Measurements from ENCODE around the gene SGCG.
"Not testable (repeated sequence)": the region's sequence is repeated elsewhere in the genome, so short reads cannot be mapped to it uniquely, and the experiment has no call there.

Gene SGCG, protein sequence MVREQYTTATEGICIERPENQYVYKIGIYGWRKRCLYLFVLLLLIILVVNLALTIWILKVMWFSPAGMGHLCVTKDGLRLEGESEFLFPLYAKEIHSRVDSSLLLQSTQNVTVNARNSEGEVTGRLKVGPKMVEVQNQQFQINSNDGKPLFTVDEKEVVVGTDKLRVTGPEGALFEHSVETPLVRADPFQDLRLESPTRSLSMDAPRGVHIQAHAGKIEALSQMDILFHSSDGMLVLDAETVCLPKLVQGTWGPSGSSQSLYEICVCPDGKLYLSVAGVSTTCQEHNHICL

GRCh38 chr13:23180711-23181110, at the start of gene SGCG:
Gene SGCG, plus strand, starts transcription at chr13:23180979. Its CDS starts 22,716 bp downstream, at chr13:23203695.
- DNase-seq (ENCODE audit: low read depth): no peak

DNA sequence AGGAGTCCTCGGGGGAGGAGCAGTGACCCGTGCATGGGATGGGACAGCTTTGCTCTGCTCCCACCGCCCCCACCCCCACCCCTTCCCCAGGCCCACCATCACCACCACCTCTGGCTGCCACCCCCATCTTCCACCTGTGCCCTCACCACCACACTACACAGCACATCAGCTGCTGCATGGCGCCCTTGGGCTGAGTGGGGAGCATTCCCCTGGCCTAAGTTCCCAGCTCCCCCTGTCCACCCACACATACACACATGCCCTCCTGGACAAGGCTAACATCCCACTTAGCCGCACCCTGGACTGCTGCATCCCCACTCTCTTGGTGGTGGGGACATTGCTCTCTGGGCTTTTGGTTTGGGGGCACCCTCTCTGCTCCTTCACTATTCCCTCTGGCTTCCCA, 46.2 kb upstream of the SGCG start:
- DNase-seq (ENCODE audit: low read depth): no peak

- no peak for DNase-seq (ENCODE audit: low read depth)
Measured at GRCh38 chr13:23140492-23140891, 40.3 kb upstream of the SGCG start.

DNA sequence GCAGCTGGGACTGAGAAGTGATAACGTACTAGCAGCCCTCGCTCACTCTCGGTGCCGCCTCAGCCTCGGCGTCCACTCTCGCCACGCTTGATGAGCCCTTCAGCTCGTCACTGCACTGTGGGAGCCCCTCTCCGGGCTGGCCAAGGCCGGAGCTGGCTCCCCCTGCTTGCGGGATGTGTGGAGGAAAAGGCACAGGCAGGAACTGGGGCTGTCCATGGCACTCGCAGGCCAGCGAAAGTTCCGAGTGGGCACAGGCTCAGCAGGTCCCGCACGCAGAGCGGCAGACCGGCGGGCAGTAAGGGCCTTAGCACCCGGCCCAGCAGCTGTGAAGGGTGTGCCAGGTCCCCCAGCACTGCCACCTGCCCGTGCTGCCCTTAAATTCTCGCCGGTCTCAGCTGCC, 38.8 kb upstream of the SGCG start:
- DNase-seq (ENCODE audit: low read depth): no peak

DNA sequence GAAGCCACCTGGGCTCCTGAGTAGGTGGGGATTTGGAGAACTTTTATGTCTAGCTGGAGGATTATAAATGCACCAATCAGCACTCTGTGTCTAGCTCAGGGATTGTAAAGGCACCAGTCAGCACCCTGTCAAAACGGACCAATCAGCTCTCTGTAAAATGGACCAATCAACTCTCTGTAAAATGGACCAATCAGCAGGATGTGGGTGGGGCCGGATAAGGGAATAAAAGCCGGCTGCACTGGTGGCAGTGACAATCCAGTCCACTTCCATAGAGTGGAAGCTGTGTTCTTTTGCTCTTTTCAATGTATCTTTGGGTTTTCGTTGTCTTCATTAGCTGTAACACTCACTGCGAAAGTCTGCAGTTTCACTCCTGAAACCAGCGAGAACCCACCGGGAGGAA, 38.2 kb upstream of the SGCG start:
- DNase-seq (ENCODE audit: low read depth): not testable (repeated sequence)

DNA sequence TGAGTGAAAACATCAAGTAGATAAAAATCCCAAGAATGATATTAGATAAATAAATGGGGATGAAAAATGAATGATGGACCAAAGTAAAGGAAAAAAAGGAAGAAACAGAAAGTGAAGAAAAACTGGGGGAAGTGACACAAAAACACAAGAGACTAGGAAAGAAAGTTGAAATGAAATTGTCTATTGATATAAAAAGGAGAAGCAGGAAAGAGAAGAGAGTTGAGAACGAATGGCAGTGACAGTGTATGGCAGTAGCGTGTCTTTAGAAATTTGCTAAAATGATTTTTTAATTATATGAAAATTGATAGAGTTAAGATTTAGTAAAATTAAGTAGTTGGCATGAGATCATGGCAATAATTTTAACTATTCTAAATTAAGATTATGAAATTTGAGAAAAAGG, 36.3 kb upstream of the SGCG start:
- no peak for DNase-seq (ENCODE audit: low read depth)

- no peak for DNase-seq (ENCODE audit: low read depth)
Measured at GRCh38 chr13:23146006-23146405, 34.8 kb upstream of the SGCG start.

DNA sequence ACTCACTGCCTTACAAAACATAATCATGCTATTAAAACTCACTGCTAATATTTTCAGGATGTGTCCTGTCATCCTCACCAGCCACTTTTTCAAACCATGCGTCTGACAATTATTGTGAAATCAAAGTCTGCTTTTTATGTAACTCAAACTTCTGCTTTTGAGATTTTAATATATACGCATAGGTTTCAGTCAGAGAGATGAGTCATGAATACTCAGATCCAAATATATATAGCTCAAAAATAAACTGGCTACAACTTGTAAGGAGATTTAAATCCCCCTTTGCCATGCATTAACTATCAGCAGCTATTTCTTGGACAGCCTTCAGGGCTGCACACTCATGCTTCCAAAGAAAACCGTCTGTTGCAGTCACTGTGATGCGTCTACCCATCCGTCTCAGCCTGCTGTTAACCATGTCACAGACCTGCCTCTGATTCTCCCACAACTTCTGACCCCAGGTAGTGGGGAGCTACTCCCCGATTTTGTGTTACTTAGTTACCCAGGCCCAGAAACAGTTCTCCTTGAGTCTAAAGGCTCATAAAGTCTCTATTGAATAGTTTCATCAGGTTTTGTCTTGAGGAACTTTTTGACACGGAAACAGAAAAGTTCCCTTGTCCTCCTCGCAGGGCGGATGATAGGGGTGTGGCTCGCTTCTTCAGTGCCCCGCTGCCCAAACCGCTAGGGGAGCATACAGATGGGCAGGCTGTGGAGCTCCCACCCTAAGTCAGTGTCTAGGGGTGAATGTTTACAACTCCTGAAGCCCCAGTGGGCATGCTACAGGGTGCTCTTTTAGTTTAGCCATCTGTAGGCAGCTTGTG, 33.8 kb upstream of the SGCG start:
- no peak for DNase-seq (ENCODE audit: low read depth)

- no peak for DNase-seq (ENCODE audit: low read depth)
Measured at GRCh38 chr13:23147827-23148226, 33.0 kb upstream of the SGCG start.

- no peak for DNase-seq (ENCODE audit: low read depth)
Measured at GRCh38 chr13:23157781-23158180, 23.0 kb upstream of the SGCG start.

- no peak for DNase-seq (ENCODE audit: low read depth)
Measured at GRCh38 chr13:23159205-23159759, 21.5 kb upstream of the SGCG start.

- DNase-seq (ENCODE audit: low read depth): no peak
Measured at GRCh38 chr13:23159760-23160637, 20.8 kb upstream of the SGCG start.

DNA sequence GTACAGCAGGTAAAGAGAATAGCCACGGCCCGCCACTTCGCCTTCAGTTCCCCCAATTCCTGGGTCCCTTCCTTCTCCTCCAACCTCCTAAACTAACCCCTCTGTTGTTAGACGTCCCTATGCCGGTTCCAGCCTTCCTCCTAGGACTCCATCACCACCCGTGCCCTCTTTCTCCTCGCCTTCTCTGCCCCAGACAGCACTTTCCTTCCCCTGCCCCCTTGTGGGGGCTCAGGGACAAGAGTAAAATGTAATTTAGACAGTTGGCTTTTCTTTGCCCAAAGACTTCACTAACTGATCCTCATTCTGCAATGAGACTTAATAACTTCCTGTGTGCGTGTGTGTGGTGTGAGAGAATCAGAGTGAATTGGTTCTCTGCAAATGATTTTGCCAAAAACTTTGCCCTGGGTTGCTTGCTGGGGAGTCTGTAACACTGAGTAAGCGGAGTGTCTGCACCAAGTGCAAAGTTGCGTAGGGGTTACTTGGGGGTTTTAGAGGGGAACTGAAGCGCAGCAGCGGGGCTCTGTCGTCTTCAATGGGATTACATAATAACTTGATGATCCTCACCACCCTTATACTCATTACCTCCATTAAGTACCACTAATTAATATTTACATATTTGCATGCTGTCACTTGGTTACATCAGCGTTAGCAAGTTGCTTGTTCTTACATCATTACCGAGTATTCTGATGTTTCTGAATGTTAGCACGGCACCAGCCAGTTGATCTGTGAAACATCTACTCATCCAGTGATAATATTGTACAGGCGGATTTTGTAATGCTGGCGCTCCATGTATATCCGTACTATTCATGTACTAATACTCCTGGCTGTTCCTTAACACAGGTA, 19.9 kb upstream of the SGCG start:
- no peak for DNase-seq (ENCODE audit: low read depth)

DNA sequence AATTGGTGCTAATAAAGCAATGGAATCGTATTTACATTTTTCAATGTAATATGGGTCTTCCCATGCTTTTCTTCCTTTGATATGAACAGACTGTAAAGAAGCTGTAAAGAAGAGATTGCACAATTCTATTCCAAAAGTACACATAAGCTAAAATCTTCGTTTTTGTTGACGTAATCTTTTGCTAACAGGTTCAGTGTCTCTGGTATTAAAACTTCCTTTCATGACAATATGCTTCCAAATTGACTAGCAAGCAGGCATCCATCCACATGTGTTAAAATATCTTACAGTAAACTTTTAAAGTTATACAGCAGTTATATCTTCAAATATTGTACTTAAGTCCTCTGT, 19.3 kb upstream of the SGCG start:
- no peak for DNase-seq (ENCODE audit: low read depth)

DNA sequence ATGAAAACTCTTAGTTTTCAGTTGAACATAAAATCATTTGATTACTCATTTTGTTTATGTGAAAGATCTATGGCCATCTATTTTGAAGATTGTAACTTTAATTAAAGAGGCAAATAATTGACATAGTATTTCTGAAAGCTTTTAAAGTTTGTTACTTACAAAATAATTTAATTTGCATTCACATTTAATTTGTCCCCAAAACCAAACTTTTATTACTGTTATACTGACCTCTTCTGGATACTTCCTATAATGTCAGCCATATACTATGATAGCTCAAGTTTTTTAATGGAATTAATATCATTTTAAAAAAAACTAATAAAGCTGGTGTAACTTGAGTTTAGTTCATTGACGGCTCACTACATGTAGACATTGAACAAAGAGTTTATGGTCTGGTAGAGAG, 4.9 kb upstream of the SGCG start:
- DNase-seq (ENCODE audit: low read depth): no peak

DNA sequence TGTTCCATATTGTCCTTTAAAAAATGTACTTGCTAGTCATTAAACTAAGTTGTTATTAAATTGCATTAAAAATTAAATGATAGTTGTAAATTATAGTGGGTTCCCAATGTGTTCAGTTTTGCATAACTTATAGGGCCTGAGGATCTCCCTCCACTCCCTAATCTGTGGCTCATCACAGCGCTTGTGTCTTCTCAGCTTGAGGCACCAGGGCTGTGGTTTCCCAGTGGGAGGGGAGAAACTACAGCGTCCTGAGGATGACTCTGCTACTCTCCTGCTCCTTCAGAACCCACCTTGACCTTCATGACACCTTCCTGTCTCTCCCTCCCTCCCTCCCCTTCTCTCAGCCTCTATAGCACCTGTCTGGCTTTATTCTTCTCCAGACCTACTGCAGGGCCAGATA, 1.4 kb downstream of the SGCG start:
- no peak for DNase-seq (ENCODE audit: low read depth)

- DNase-seq (ENCODE audit: low read depth): no peak
Measured at GRCh38 chr13:23183292-23183691, 2.5 kb downstream of the SGCG start.

- no peak for DNase-seq (ENCODE audit: low read depth)
Measured at GRCh38 chr13:23185542-23185941, 4.8 kb downstream of the SGCG start.

- no peak for DNase-seq (ENCODE audit: low read depth)
Measured at GRCh38 chr13:23201870-23202269, 21.1 kb downstream of the SGCG start.

DNA sequence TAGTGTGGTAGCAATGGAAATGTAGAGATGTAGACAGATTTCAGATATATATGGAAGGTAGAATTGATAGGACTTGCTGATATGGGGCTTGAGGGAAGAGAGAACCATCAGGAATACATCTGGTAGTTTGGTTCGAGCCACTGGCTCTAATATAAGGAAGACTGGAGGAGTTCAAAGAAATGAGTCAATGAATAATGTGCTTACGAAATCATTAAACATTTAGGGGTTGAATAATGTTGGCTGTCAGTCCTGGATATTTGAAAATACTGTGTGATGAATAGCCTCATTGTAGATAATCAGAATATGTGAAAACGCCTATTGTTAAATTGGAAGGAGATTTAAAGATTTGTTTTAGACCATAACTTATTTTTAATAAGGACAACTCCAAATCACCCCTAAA, 21.6 kb downstream of the SGCG start:
- DNase-seq (ENCODE audit: low read depth): no peak

GRCh38 chr13:23203516-23203915, 22.7 kb downstream of the SGCG start:
- no peak for DNase-seq (ENCODE audit: low read depth)

DNA sequence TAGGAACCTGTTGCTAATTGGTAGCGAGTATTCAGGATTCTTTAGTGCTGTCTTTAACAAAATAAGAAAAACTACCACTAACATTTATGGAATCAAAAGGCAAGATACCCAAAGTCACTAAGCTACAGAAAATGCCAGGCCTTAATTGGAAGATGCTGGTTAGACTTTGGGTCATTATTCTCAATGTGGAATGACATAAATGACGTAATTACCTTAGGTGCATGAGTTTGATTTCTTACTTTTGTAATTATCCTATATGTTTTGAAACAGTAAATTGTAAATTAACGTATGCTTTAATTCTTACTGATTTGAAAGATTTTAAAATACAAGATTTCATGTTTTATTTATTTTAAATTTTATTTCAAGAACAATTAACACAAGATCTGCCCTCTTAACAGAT, 25.0 kb downstream of the SGCG start:
- no peak for DNase-seq (ENCODE audit: low read depth)

All from T-helper 22 cell (primary cell).